ENCODE data around the gene CDC16.

Gene CDC16

DNA sequence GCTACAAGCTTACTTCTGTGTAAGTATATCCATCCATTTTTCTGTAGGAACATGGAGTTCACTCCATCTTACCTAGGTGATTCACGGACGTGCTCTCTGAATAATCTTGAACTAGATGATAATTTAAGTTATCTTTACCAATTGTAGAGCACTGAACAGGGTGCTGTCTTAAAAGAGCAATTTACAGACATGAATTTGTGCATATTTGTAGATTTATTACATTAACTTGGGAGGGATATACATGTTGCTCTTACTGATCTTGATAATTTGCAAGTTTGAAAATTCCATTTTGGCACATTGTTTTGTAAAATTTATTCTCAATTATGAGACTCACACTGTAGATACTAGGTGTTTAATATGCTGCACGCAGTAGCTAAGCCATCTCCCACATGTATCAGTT, 9.3 kb downstream of the CDC16 start:
- Histone ChIP-seq H3K4me3 (ENCODE audit: low read depth, low read length) (no peak overlapping the region), H3K4me1 (ENCODE audit: control insufficient read depth, insufficient read depth, low read length) (no peaks in the 10 kb centered on the region), H3K36me3 (ENCODE audit: control insufficient read depth in 2 of 2, insufficient read depth in 1 of 2, low read length in 2 of 2) (peaks cover 61 to 95% of the 10 kb centered on the region in 2 experiments), H3K27ac (ENCODE audit: extremely low read depth, low read depth, low read length) (no peak overlapping the region), H3K9me3 (ENCODE audit: control insufficient read depth, insufficient read depth, low read depth, low read length) (no peaks in the 10 kb centered on the region)
- no peak for TF ChIP-seq ZNF777 (tag by site-specific recombination; IDR thresholded peaks at IDR 0.05; ENCODE audit: borderline replicate concordance)
- no peak for TF ChIP-seq ZNF324 (tag by site-specific recombination; IDR thresholded peaks at IDR 0.05)
- no peak for TF ChIP-seq SALL2 (tag by site-specific recombination; IDR thresholded peaks at IDR 0.05; ENCODE audit: borderline replicate concordance)
- TF ChIP-seq, protein P1, sequence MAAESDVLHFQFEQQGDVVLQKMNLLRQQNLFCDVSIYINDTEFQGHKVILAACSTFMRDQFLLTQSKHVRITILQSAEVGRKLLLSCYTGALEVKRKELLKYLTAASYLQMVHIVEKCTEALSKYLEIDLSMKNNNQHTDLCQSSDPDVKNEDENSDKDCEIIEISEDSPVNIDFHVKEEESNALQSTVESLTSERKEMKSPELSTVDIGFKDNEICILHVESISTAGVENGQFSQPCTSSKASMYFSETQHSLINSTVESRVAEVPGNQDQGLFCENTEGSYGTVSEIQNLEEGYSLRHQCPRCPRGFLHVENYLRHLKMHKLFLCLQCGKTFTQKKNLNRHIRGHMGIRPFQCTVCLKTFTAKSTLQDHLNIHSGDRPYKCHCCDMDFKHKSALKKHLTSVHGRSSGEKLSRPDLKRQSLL (tag by site-specific recombination; IDR thresholded peaks at IDR 0.05) = no peak
- no peak for TF ChIP-seq ZNF521 (tag by site-specific recombination; IDR thresholded peaks at IDR 0.05)
- no peak for TF ChIP-seq ZNF792 (tag by site-specific recombination; IDR thresholded peaks at IDR 0.05)
- no peak for TF ChIP-seq GLI4 (tag by site-specific recombination; IDR thresholded peaks at IDR 0.05)
- no peak for TF ChIP-seq ZNF23 (tag by site-specific recombination; IDR thresholded peaks at IDR 0.05; ENCODE audit: borderline replicate concordance)
- no peak for TF ChIP-seq ZNF223 (tag by site-specific recombination; IDR thresholded peaks at IDR 0.05)
- TF ChIP-seq, protein P2, sequence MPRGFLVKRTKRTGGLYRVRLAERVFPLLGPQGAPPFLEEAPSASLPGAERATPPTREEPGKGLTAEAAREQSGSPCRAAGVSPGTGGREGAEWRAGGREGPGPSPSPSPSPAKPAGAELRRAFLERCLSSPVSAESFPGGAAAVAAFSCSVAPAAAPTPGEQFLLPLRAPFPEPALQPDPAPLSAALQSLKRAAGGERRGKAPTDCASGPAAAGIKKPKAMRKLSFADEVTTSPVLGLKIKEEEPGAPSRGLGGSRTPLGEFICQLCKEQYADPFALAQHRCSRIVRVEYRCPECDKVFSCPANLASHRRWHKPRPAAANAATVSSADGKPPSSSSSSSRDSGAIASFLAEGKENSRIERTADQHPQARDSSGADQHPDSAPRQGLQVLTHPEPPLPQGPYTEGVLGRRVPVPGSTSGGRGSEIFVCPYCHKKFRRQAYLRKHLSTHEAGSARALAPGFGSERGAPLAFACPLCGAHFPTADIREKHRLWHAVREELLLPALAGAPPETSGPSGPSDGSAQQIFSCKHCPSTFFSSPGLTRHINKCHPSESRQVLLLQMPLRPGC (tag by site-specific recombination; IDR thresholded peaks at IDR 0.05) = no peak
- TF ChIP-seq KLF9 (tag by site-specific recombination; IDR thresholded peaks at IDR 0.05; ENCODE audit: low read depth) = no peak
- no peak for TF ChIP-seq ZNF48 (tag by site-specific recombination; IDR thresholded peaks at IDR 0.05)
- TF ChIP-seq, protein P3, sequence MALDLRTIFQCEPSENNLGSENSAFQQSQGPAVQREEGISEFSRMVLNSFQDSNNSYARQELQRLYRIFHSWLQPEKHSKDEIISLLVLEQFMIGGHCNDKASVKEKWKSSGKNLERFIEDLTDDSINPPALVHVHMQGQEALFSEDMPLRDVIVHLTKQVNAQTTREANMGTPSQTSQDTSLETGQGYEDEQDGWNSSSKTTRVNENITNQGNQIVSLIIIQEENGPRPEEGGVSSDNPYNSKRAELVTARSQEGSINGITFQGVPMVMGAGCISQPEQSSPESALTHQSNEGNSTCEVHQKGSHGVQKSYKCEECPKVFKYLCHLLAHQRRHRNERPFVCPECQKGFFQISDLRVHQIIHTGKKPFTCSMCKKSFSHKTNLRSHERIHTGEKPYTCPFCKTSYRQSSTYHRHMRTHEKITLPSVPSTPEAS (tag by site-specific recombination; IDR thresholded peaks at IDR 0.05) = no peak
- TF ChIP-seq ZNF155 (tag by site-specific recombination; IDR thresholded peaks at IDR 0.05) = no peak
- TF ChIP-seq, protein P4, sequence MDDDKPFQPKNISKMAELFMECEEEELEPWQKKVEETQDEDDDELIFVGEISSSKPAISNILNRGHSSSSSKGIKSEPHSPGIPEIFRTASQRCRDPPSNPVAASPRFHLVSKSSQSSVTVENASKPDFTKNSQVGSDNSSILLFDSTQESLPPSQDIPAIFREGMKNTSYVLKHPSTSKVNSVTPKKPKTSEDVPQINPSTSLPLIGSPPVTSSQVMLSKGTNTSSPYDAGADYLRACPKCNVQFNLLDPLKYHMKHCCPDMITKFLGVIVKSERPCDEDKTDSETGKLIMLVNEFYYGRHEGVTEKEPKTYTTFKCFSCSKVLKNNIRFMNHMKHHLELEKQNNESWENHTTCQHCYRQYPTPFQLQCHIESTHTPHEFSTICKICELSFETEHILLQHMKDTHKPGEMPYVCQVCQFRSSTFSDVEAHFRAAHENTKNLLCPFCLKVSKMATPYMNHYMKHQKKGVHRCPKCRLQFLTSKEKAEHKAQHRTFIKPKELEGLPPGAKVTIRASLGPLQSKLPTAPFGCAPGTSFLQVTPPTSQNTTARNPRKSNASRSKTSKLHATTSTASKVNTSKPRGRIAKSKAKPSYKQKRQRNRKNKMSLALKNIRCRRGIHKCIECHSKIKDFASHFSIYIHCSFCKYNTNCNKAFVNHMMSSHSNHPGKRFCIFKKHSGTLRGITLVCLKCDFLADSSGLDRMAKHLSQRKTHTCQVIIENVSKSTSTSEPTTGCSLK (tag by site-specific recombination; IDR thresholded peaks at IDR 0.05) = no peak
- no peak for TF ChIP-seq ZNF670 (tag by site-specific recombination; IDR thresholded peaks at IDR 0.05; ENCODE audit: low read depth)
- no peak for TF ChIP-seq ZNF560 (tag by site-specific recombination; IDR thresholded peaks at IDR 0.05; ENCODE audit: borderline replicate concordance)
- no peak for TF ChIP-seq ZNF830 (tag by site-specific recombination; IDR thresholded peaks at IDR 0.05; ENCODE audit: low read depth)
- no peak for TF ChIP-seq FEZF1 (tag by site-specific recombination; IDR thresholded peaks at IDR 0.05)
- TF ChIP-seq, protein P5, sequence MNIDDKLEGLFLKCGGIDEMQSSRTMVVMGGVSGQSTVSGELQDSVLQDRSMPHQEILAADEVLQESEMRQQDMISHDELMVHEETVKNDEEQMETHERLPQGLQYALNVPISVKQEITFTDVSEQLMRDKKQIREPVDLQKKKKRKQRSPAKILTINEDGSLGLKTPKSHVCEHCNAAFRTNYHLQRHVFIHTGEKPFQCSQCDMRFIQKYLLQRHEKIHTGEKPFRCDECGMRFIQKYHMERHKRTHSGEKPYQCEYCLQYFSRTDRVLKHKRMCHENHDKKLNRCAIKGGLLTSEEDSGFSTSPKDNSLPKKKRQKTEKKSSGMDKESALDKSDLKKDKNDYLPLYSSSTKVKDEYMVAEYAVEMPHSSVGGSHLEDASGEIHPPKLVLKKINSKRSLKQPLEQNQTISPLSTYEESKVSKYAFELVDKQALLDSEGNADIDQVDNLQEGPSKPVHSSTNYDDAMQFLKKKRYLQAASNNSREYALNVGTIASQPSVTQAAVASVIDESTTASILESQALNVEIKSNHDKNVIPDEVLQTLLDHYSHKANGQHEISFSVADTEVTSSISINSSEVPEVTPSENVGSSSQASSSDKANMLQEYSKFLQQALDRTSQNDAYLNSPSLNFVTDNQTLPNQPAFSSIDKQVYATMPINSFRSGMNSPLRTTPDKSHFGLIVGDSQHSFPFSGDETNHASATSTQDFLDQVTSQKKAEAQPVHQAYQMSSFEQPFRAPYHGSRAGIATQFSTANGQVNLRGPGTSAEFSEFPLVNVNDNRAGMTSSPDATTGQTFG (tag by site-specific recombination; IDR thresholded peaks at IDR 0.05; ENCODE audit: borderline replicate concordance) = no peak
- ChIA-PET POLR2A (no interaction called here), CTCF (no interaction called here)
